ENCODE results near the gene PEX5.
"Not testable (repeated sequence)": the region's sequence is repeated elsewhere in the genome, so short reads cannot be mapped to it uniquely, and the experiment has no call there.

The PEX5 gene

GRCh38 chr12:7160183-7160582 lies 29.3 kb upstream of the PEX5 start:
- DNase-seq (ENCODE audit: low spot score), result no peak

DNA sequence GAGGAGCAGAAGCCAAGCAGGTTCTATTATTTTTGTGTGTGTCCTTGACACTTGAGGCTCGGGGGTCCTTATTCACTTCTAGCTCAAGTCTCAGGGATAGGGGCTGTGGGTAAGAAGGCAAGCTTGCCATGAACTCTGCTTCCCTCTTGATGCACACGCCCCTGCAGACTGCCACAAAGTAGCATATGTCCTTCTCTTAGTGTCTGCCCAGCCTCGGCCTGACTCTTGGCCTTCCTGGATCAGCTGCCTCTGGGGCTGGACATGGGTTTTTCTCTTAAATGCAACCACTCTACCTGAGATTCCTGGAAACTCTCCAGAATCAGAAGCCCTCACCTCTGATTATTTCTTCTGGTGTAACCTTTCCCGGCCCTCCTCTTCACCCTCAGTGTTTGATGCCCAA lies 28.2 kb upstream of the PEX5 start:
- no peak for DNase-seq (ENCODE audit: low spot score)

- DNase-seq (ENCODE audit: low spot score), result no peak
These were observed 27.7 kb upstream of the PEX5 start for GRCh38 chr12:7161811-7162210.

DNA sequence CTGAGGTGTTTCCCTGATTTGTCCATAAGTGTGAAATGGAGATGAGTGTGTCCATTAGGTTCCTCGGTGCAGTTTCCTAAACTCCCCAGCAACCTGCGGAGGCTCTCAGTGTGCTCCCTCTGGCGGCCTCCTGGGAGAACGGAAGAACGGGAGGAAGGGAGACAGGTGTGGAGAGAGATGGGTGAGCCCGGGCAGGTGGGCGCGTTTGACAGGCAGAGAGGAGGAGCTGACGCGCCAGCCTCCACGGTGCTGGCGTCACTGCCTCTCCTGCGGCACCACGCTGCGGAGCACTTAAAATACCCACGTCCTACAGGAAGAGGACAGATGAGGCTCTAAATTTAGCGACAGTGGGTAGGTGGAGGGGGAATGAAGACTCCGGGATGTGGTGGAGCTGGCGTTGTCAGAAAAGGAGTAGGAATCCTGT lies 26.8 kb upstream of the PEX5 start:
- DNase-seq (ENCODE audit: low spot score), result peak; percentile 59

DNA sequence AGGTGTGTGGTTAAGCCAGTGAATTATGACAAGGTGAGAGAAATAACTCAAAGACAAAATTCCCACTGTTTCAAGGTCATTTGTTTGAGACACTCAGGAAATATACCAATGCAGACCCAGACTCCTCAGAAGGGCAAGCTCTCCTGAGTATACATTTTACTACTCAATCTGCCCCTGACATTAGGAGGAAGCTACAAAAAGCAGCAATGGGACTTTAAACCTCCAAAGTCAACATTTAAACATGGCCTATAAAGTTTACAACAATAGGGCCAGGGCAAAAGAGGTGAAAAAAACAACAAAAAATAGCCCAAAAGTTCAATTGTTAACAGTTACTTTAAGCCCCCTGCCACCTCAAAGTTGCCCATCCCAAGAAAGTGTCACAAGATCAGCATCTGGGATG lies 19.5 kb upstream of the PEX5 start:
- DNase-seq (ENCODE audit: low spot score), result no peak

GRCh38 chr12:7171854-7172253 lies 17.6 kb upstream of the PEX5 start:
- DNase-seq (ENCODE audit: low spot score), result no peak

- DNase-seq (ENCODE audit: low spot score), result no peak
These were observed 14.0 kb upstream of the PEX5 start for GRCh38 chr12:7175493-7175892.

- no peak for DNase-seq (ENCODE audit: low spot score)
These were observed 12.9 kb upstream of the PEX5 start for GRCh38 chr12:7176595-7176994.

- no peak for DNase-seq (ENCODE audit: low spot score)
These were observed 11.0 kb upstream of the PEX5 start for GRCh38 chr12:7178481-7178880.

DNA sequence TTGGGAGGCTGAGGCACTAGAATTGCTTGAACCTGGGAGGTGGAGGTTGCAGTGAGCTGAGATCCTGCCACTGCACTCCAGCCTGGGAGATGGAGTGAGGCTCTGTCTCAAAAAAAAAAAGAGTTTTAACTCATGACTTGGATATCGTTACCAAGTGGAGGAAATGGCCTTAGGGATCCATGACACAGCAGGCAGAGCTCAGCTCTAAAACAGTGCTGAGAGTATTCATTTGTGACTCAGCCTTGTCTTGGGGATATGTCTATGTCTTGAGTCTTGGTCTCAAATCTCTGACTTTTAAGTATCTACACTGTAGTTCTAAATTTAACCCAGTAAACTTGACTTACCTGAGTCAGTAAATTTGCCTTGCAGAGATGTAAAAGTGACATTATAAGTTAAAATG lies 8.8 kb upstream of the PEX5 start:
- DNase-seq (ENCODE audit: low spot score), result no peak

GRCh38 chr12:7186058-7186457 lies 3.4 kb upstream of the PEX5 start:
- not testable (repeated sequence) for DNase-seq (ENCODE audit: low spot score)

GRCh38 chr12:7188562-7189397 lies 706 bp upstream of the PEX5 start:
- peak; percentile 83 for DNase-seq (ENCODE audit: low spot score)

- DNase-seq (ENCODE audit: low spot score), result peak; percentile 41
These were observed 976 bp downstream of the PEX5 start for GRCh38 chr12:7190268-7191055.

DNA sequence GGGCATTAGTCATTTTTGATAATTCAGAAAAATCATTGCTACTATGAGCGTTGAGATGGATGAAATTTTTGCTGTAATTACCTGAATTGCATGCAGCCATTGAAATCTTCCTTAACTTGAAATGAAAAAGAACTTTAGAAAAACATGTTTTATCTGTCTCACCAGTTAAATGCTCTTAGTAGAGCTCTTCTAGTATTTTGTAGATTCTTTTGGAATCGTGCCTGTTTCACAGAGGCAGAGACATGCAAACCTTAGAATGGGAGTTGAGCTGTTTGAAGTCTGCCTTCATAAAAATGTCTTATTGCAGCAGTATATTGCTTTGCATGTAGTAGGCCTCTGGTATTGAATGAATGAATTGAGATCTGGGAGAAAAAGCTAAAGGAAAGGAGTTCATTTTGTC lies 4.2 kb downstream of the PEX5 start:
- no peak for DNase-seq (ENCODE audit: low spot score)

DNA sequence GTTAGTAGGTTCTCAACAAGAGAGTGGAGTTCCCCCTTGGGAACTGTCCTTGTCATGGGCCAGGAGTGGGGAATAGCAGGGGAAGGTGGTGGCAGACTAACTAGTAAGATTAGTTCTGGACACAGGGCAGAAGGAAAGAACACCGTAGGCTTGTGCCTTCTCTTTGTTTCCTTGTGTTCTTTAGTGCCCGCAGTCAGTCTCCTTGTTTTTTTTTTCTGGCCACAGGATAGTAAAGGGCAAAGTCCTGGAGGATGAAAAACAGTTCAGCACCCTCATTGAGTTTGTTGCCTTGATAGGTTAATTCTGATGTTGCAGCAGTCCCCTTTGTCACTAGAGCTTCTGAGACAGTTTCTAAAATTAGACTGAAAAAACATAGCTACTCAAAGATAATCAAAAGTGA lies 8.4 kb downstream of the PEX5 start:
- no peak for DNase-seq (ENCODE audit: low spot score)

DNA sequence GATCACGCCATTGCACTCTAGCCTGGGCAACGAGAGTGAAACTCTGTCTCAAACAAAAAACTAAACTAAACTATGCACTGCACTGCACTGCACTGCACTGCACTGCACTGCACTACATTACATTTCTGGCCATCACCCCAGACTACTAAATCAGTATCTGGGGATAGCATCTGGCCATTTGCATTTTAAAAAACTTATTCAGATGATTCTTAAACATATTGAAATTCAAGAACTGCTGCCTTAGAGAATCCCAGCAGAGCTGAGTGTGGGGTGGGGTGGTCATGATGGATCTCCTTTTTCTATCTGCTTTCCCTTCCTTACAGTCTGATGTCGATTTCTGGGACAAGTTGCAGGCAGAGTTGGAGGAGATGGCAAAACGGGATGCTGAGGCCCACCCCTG lies 13.6 kb downstream of the PEX5 start:
- DNase-seq (ENCODE audit: low spot score), result no peak

GRCh38 chr12:7205091-7205490 lies 15.6 kb downstream of the PEX5 start:
- DNase-seq (ENCODE audit: low spot score), result no peak

DNA sequence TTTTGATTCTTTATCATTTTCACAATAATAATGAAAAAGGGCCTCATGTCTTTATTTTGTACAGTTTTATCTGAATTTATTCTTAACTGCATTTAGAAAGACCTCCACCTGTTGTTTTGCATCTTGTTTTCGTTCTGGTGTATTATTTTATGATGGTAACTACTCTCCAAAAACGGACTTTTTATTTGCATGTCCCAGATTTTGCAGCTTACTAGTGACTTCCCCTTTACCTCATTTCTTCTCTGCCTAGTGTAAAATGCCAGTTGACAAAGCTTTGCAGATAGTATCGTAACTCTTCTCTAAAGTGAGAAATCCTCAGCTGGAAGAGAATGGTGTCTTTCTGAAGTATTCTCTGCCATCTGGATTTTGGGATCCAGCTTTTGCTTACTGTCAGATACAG lies 17.2 kb downstream of the PEX5 start:
- DNase-seq (ENCODE audit: low spot score), result no peak

DNA sequence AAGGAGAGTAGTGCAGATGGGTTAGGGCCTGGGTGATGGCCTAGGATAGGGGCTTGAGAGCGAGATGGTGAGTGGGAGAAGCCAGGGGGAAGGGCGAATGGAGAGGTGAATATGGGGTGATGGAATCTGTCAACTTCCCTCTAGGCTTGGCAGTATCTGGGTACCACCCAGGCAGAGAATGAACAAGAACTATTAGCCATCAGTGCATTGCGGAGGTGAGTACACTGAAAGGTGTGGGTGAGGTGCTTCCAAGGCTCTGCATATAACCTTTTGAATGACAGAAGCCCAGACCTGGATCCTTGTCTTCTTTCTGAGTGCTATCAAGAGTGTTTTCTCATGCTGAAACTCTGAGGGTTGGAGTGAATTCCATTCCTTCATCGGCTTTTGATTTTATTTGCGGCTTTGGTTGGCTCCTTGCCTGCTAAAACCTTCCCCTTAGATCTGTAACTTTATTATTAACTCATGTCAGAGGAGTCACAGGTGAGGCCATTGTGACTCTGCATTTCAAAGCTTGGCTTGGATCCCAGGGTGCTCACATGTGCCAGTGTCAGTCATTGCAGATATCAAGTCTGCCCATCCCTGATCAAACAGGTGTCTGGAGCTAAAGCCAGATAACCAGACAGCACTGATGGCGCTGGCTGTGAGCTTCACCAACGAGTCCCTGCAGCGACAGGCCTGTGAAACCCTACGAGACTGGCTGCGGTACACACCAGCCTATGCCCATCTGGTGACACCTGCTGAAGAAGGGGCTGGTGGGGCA lies 18.6 kb downstream of the PEX5 start:
- no peak for DNase-seq (ENCODE audit: low spot score)

- no peak for DNase-seq (ENCODE audit: low spot score)
These were observed 20.5 kb downstream of the PEX5 start for GRCh38 chr12:7209958-7210357.

- no peak for DNase-seq (ENCODE audit: low spot score)
These were observed 21.2 kb downstream of the PEX5 start for GRCh38 chr12:7210642-7211151.

- no peak for DNase-seq (ENCODE audit: low spot score)
These were observed 23.2 kb downstream of the PEX5 start for GRCh38 chr12:7212678-7213077.
